DOHH2 (cell line): ENCODE data around the gene PAM.

ENCODE experiments used
- EZH2phosphoT487 ChIP-seq: fragments of 200-600 bp; sonication (generic); IDR thresholded peaks from 2 replicates; pipeline ENCODE4 v1.6.1; 2017; ENCODE audit warnings: borderline replicate concordance, mild to moderate bottlenecking, antibody characterized with exemption, low read length, moderate library complexity, mixed read lengths
- TF ChIP-seq, protein P1 (sequence below): fragments of 200-600 bp; sonication (generic); IDR thresholded peaks from one replicate; pipeline ENCODE4 v1.5.1; 2014; ENCODE audit warnings: antibody characterized with exemption, mild to moderate bottlenecking, low read depth, low read length; ENCODE audit not compliant: poor library complexity, severe bottlenecking

DNA sequence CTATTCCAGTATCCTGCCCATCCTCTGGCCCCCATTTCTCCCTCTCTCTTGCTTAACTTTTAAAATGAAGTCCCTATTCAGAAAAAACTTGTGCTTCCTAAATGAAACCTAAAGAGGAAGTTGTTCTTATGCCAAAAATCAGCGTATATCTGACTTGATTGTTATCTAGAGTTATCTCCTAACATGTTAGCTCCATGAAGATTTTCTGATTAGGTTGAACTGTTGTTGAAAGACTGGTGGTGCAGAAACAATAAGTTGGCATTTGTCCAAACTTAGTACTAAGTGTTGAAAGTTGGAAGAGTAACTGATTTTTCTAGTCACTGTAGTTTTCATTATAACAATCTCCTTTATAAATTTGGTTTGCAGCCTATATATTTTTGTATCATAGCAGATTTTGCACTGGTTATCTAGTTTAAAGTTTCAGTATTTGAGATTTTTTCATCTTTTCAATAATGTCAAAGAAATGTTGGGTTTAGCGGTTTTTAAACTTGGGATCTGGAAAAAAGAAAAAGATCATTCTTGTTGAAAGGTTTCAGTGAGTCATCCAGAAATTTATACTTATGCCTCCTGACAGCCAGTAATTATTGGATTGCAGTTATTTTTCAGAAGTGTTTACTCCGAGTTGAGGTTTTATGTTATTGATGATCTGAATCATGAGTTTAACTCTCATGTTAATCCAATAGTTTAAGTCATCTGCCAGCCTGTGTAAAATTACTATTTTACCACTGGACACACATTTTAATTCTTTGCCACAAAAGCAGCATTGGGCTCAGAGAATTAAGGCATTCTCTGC is 60.6 kb downstream of the PAM start:
- TF ChIP-seq, protein P1, sequence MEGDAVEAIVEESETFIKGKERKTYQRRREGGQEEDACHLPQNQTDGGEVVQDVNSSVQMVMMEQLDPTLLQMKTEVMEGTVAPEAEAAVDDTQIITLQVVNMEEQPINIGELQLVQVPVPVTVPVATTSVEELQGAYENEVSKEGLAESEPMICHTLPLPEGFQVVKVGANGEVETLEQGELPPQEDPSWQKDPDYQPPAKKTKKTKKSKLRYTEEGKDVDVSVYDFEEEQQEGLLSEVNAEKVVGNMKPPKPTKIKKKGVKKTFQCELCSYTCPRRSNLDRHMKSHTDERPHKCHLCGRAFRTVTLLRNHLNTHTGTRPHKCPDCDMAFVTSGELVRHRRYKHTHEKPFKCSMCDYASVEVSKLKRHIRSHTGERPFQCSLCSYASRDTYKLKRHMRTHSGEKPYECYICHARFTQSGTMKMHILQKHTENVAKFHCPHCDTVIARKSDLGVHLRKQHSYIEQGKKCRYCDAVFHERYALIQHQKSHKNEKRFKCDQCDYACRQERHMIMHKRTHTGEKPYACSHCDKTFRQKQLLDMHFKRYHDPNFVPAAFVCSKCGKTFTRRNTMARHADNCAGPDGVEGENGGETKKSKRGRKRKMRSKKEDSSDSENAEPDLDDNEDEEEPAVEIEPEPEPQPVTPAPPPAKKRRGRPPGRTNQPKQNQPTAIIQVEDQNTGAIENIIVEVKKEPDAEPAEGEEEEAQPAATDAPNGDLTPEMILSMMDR = no peak
- TF ChIP-seq EZH2phosphoT487 = no peak
